Measurements from ENCODE around the gene DARS1. TPM values are rescaled to one million over a fixed set of nuclear protein-coding genes. Genes with fewer than 3 reads are reported as not detected.

Gene DARS1
- polyA plus RNA-seq, 1 of the 3 experiments (the other 2 are of a cell fraction): 52.2 TPM

DNA sequence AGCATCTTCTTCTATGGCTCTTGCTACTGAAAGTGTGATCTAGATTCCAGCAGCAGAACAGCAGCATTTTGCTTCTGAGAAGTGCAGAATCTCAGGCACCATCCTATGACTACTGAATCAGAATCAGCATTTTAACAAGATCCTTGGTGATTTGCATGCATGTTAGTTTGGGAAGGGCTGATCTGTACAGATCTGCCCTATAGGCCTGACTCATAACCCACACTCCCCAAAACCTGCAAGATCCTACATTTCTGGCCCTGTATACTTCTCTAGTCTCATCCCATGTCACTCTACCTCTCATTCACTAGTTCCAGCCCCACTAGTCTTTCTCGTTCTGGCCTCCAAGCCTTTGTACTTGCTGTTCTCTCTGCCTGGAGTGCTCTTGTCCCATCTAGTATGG lies 15.7 kb upstream of the DARS1 start (continued):
- TF ChIP-seq, protein P1, sequence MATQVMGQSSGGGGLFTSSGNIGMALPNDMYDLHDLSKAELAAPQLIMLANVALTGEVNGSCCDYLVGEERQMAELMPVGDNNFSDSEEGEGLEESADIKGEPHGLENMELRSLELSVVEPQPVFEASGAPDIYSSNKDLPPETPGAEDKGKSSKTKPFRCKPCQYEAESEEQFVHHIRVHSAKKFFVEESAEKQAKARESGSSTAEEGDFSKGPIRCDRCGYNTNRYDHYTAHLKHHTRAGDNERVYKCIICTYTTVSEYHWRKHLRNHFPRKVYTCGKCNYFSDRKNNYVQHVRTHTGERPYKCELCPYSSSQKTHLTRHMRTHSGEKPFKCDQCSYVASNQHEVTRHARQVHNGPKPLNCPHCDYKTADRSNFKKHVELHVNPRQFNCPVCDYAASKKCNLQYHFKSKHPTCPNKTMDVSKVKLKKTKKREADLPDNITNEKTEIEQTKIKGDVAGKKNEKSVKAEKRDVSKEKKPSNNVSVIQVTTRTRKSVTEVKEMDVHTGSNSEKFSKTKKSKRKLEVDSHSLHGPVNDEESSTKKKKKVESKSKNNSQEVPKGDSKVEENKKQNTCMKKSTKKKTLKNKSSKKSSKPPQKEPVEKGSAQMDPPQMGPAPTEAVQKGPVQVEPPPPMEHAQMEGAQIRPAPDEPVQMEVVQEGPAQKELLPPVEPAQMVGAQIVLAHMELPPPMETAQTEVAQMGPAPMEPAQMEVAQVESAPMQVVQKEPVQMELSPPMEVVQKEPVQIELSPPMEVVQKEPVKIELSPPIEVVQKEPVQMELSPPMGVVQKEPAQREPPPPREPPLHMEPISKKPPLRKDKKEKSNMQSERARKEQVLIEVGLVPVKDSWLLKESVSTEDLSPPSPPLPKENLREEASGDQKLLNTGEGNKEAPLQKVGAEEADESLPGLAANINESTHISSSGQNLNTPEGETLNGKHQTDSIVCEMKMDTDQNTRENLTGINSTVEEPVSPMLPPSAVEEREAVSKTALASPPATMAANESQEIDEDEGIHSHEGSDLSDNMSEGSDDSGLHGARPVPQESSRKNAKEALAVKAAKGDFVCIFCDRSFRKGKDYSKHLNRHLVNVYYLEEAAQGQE (IDR thresholded peaks at IDR 0.05; ENCODE audit: low read depth, low read length): no peak
- TF ChIP-seq TCF12 (IDR thresholded peaks at IDR 0.05): no peak
- TF ChIP-seq FOXM1 (IDR thresholded peaks at IDR 0.05; ENCODE audit: low read depth): no peak
- no peak for TF ChIP-seq POLR2AphosphoS5 (IDR thresholded peaks at IDR 0.05; ENCODE audit: low read depth, low read length)
- no peak for TF ChIP-seq NRF1 (IDR thresholded peaks at IDR 0.05; ENCODE audit: low read depth, low read length)

DNA sequence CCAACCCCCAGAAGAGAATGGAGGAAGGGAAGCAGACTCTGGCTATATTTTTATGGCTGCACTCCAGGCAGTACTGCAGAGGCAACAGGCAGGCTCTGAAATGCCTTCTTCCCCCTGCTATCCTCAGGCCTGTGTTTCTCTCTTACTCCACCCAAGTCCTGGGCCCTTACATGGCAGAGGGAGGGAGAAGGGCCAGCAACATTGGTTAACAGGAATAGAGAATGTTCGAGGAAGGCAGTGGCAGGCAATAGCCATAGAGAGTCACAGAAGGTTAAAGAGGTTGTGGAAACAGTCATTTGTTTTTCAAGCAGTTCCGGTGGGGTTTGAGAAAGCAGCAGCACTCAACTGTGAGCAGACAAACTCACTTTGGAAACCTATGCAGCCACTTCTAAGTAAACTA lies 15.1 kb upstream of the DARS1 start:
- Histone ChIP-seq H3K4me2 (no peak overlapping the region), H3K4me3 (ENCODE audit: low read depth in 2 of 2, low read length in 1 of 2) (no peak overlapping the region), H3F3A (replicated peaks; ENCODE audit: insufficient read depth) (no peaks in the 10 kb centered on the region), H3K27me3 (ENCODE audit: insufficient read depth) (no peaks in the 10 kb centered on the region), H4K20me1 (ENCODE audit: insufficient read depth) (no peaks in the 10 kb centered on the region), H3K9me3 (no peaks in the 10 kb centered on the region), H3K79me2 (ENCODE audit: insufficient read depth) (no peaks in the 10 kb centered on the region), H2AFZ (ENCODE audit: low read depth) (no peak overlapping the region), H3K9me2 (no peaks in the 10 kb centered on the region), H3K4me1 (ENCODE audit: control insufficient read depth in 1 of 2, insufficient read depth in 2 of 2, low read depth in 1 of 2, low read length in 1 of 2) (peaks cover 0 to 7% of the 10 kb centered on the region in 2 experiments; a peak in 1 of 4 replicates), H3K27ac (ENCODE audit: low read depth in 2 of 2, low read length in 1 of 2) (no peak overlapping the region), H3K36me3 (replicated peaks in 1 of 2; ENCODE audit: control insufficient read depth in 1 of 2, insufficient read depth in 2 of 2, low read length in 1 of 2) (no peaks in the 10 kb centered on the region), H3K9ac (no peak overlapping the region)
- WGBS (ENCODE audit: low lambda C conversion rate): 68% methylated on average over 2 of the region's 2 CpGs
- ChIA-PET POLR2A (no interaction called here), CTCF (no interaction called here)
- no peak for DNase-seq
- no peak for TF ChIP-seq CHD2 (IDR thresholded peaks at IDR 0.05; ENCODE audit: low read length, partially characterized antibody)
- TF ChIP-seq, protein P2, sequence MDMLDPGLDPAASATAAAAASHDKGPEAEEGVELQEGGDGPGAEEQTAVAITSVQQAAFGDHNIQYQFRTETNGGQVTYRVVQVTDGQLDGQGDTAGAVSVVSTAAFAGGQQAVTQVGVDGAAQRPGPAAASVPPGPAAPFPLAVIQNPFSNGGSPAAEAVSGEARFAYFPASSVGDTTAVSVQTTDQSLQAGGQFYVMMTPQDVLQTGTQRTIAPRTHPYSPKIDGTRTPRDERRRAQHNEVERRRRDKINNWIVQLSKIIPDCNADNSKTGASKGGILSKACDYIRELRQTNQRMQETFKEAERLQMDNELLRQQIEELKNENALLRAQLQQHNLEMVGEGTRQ (IDR thresholded peaks at IDR 0.05; ENCODE audit: borderline replicate concordance, low read depth, low read length): no peak
- TF ChIP-seq POLR2AphosphoS5 (IDR thresholded peaks at IDR 0.05; ENCODE audit: low read depth, low read length): no peak
- no peak for TF ChIP-seq RAD21 (IDR thresholded peaks at IDR 0.05; ENCODE audit: low read length)
- TF ChIP-seq FOXJ3 (CRISPR knock-in tag; IDR thresholded peaks at IDR 0.05): no peak
- no peak for TF ChIP-seq GABPA (IDR thresholded peaks at IDR 0.05; ENCODE audit: low read depth)
- TF ChIP-seq EZH2phosphoT487 (IDR thresholded peaks at IDR 0.05; ENCODE audit: borderline replicate concordance, low read depth): no peak
- TF ChIP-seq NRF1 (IDR thresholded peaks at IDR 0.05; ENCODE audit: low read depth, low read length): no peak
- TF ChIP-seq, protein P3, sequence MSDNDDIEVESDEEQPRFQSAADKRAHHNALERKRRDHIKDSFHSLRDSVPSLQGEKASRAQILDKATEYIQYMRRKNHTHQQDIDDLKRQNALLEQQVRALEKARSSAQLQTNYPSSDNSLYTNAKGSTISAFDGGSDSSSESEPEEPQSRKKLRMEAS (IDR thresholded peaks at IDR 0.05; ENCODE audit: low read depth): no peak
- TF ChIP-seq, protein P4, sequence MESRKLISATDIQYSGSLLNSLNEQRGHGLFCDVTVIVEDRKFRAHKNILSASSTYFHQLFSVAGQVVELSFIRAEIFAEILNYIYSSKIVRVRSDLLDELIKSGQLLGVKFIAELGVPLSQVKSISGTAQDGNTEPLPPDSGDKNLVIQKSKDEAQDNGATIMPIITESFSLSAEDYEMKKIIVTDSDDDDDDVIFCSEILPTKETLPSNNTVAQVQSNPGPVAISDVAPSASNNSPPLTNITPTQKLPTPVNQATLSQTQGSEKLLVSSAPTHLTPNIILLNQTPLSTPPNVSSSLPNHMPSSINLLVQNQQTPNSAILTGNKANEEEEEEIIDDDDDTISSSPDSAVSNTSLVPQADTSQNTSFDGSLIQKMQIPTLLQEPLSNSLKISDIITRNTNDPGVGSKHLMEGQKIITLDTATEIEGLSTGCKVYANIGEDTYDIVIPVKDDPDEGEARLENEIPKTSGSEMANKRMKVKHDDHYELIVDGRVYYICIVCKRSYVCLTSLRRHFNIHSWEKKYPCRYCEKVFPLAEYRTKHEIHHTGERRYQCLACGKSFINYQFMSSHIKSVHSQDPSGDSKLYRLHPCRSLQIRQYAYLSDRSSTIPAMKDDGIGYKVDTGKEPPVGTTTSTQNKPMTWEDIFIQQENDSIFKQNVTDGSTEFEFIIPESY (IDR thresholded peaks at IDR 0.05; ENCODE audit: borderline replicate concordance, low read depth): no peak
- TF ChIP-seq, protein P5, sequence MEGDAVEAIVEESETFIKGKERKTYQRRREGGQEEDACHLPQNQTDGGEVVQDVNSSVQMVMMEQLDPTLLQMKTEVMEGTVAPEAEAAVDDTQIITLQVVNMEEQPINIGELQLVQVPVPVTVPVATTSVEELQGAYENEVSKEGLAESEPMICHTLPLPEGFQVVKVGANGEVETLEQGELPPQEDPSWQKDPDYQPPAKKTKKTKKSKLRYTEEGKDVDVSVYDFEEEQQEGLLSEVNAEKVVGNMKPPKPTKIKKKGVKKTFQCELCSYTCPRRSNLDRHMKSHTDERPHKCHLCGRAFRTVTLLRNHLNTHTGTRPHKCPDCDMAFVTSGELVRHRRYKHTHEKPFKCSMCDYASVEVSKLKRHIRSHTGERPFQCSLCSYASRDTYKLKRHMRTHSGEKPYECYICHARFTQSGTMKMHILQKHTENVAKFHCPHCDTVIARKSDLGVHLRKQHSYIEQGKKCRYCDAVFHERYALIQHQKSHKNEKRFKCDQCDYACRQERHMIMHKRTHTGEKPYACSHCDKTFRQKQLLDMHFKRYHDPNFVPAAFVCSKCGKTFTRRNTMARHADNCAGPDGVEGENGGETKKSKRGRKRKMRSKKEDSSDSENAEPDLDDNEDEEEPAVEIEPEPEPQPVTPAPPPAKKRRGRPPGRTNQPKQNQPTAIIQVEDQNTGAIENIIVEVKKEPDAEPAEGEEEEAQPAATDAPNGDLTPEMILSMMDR (IDR thresholded peaks at IDR 0.05): no peak
- TF ChIP-seq MXI1 (IDR thresholded peaks at IDR 0.05; ENCODE audit: low read depth, low read length): no peak
- TF ChIP-seq, protein P6, sequence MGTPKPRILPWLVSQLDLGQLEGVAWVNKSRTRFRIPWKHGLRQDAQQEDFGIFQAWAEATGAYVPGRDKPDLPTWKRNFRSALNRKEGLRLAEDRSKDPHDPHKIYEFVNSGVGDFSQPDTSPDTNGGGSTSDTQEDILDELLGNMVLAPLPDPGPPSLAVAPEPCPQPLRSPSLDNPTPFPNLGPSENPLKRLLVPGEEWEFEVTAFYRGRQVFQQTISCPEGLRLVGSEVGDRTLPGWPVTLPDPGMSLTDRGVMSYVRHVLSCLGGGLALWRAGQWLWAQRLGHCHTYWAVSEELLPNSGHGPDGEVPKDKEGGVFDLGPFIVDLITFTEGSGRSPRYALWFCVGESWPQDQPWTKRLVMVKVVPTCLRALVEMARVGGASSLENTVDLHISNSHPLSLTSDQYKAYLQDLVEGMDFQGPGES (IDR thresholded peaks at IDR 0.05; ENCODE audit: low read depth, low read length): no peak
- no peak for TF ChIP-seq RXRA (IDR thresholded peaks at IDR 0.05; ENCODE audit: borderline replicate concordance, low read depth)
- no peak for TF ChIP-seq RCOR1 (IDR thresholded peaks at IDR 0.05; ENCODE audit: low read length)
- no peak for TF ChIP-seq EP300 (IDR thresholded peaks at IDR 0.05; ENCODE audit: borderline replicate concordance in 1 of 2, low read depth in 1 of 2, low read length in 1 of 2)
- TF ChIP-seq YY1 (IDR thresholded peaks at IDR 0.05; ENCODE audit: low read depth): no peak

Measured in SK-N-SH (cell line).